ENCODE results near the gene MARK4.

The MARK4 gene

DNA sequence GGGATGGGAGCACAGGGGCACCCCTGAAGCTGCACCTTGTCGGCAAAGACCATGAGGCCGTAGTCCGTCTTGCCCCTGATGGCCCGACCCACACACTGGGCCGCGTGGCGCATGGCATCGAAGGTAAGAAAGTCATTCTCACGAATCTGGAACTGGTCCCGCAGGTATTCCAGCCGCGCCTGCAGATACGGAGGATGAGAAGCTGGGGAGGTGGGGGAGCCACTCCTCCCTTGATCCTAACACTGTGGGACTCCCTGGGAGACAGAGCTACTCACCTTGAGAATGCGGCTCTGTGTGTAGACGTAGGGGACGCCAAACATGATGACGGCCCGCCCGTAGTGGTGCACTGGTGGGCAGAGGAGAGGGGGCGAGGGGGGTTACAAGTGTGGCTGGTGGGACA, 101.4 kb downstream of the MARK4 start:
- TF ChIP-seq NFIC (IDR thresholded peaks at IDR 0.05), result no peak
- TF ChIP-seq, protein P1, sequence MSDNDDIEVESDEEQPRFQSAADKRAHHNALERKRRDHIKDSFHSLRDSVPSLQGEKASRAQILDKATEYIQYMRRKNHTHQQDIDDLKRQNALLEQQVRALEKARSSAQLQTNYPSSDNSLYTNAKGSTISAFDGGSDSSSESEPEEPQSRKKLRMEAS (IDR thresholded peaks at IDR 0.05), result no peak

DNA sequence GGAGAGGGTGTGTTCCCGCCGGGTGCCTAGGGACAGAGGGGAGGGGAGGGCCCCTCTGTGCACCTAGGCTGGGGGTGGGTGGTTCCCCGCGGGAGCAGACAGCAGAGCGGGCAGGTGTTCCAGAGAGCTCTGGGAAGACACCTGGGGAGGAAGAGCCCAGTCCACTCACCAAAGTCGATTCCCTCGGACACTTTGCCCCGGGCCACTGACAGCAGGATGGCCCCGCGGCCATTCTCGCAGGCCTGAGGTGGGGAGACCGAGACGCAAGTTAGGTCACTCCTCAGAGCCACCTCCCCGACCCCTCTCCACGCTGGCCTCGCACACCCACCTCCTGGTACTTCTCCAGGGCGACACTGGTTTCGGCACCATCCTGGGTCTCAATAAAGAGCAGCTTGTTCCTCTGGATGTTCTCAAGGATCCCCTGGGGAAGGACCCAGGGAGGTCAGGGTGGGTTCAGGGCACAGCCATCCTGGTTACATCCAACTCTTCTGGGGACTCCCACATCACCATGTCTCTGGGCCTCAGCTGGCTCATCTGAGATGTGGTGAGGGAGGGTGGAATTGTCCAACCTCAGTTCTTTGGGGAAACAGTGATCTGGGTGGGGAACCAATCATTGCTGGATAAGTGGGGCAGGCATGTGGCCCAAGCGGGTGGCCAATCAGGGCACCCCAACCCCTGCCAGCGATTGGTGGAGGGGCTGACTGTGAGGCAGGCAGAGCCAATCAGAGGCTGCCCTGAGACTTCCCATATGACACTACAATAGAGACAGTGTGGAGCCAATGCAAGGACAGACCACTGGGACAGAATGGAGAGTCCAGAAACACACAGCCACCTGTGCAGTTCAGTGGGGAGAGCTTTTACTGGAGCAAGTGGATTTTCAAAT, 102.1 kb downstream of the MARK4 start:
- no peak for TF ChIP-seq TAF1 (IDR thresholded peaks at IDR 0.05; ENCODE audit: low read depth)
- TF ChIP-seq, protein P2, sequence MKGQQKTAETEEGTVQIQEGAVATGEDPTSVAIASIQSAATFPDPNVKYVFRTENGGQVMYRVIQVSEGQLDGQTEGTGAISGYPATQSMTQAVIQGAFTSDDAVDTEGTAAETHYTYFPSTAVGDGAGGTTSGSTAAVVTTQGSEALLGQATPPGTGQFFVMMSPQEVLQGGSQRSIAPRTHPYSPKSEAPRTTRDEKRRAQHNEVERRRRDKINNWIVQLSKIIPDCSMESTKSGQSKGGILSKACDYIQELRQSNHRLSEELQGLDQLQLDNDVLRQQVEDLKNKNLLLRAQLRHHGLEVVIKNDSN (IDR thresholded peaks at IDR 0.05), result no peak
- TF ChIP-seq CEBPB (IDR thresholded peaks at IDR 0.05), result no peak
- TF ChIP-seq, protein P3, sequence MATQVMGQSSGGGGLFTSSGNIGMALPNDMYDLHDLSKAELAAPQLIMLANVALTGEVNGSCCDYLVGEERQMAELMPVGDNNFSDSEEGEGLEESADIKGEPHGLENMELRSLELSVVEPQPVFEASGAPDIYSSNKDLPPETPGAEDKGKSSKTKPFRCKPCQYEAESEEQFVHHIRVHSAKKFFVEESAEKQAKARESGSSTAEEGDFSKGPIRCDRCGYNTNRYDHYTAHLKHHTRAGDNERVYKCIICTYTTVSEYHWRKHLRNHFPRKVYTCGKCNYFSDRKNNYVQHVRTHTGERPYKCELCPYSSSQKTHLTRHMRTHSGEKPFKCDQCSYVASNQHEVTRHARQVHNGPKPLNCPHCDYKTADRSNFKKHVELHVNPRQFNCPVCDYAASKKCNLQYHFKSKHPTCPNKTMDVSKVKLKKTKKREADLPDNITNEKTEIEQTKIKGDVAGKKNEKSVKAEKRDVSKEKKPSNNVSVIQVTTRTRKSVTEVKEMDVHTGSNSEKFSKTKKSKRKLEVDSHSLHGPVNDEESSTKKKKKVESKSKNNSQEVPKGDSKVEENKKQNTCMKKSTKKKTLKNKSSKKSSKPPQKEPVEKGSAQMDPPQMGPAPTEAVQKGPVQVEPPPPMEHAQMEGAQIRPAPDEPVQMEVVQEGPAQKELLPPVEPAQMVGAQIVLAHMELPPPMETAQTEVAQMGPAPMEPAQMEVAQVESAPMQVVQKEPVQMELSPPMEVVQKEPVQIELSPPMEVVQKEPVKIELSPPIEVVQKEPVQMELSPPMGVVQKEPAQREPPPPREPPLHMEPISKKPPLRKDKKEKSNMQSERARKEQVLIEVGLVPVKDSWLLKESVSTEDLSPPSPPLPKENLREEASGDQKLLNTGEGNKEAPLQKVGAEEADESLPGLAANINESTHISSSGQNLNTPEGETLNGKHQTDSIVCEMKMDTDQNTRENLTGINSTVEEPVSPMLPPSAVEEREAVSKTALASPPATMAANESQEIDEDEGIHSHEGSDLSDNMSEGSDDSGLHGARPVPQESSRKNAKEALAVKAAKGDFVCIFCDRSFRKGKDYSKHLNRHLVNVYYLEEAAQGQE (IDR thresholded peaks at IDR 0.05; ENCODE audit: low read depth), result no peak
- no peak for TF ChIP-seq EGR1 (IDR thresholded peaks at IDR 0.05)
- TF ChIP-seq EP300 (IDR thresholded peaks at IDR 0.05; ENCODE audit: borderline replicate concordance), result no peak
- no peak for TF ChIP-seq ZBTB7A (IDR thresholded peaks at IDR 0.05; ENCODE audit: low read depth)
- TF ChIP-seq RAD21 (IDR thresholded peaks at IDR 0.05; ENCODE audit: low read depth), result no peak
- TF ChIP-seq YY1 (IDR thresholded peaks at IDR 0.05; ENCODE audit: low read depth), result no peak
- no peak for TF ChIP-seq FOXM1 (IDR thresholded peaks at IDR 0.05; ENCODE audit: borderline replicate concordance, low read depth)
- no peak for TF ChIP-seq TEAD4 (IDR thresholded peaks at IDR 0.05)
- TF ChIP-seq CREB1 (IDR thresholded peaks at IDR 0.05; ENCODE audit: low read depth), result no peak
- TF ChIP-seq TCF12 (IDR thresholded peaks at IDR 0.05; ENCODE audit: low read depth), result no peak
- TF ChIP-seq NFIC (IDR thresholded peaks at IDR 0.05), result no peak
- TF ChIP-seq, protein P1 (IDR thresholded peaks at IDR 0.05), result no peak

DNA sequence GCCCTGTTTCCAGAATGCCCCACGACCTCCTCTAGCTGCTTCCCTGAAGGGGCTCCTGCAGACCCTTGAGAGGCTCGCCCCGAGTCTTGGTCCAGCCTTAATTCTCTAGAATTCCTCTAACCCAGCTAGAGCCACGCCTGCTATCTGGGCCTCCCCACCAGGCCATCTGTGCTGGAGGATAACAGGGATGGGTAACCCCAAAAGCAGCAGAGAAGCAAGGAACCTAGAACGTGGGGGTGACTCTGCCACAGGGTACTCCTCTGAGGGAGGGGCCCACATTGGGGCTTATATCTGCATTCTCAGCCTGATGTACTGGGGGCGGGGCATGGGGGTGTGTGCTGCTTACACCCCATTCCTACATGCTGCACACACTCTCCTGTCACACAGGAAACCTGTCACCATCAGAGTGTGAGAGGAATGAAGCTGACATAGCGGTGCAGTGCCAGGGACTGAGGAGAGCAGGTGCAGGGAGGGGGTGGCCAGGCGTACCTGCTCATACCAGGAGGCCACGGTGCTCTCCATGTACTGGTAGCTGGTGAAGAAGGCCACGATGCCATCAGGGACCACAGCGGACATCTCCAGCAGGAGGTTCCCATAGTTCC, 103.3 kb downstream of the MARK4 start:
- TF ChIP-seq CREB1 (IDR thresholded peaks at IDR 0.05; ENCODE audit: low read depth) (no peak), EGR1 (IDR thresholded peaks at IDR 0.05) (no peak), YY1 (IDR thresholded peaks at IDR 0.05; ENCODE audit: low read depth) (no peak), ZBTB7A (IDR thresholded peaks at IDR 0.05; ENCODE audit: low read depth) (no peak), TEAD4 (IDR thresholded peaks at IDR 0.05) (no peak), TAF1 (IDR thresholded peaks at IDR 0.05; ENCODE audit: low read depth) (no peak), CEBPB (IDR thresholded peaks at IDR 0.05) (no peak), EP300 (IDR thresholded peaks at IDR 0.05; ENCODE audit: borderline replicate concordance) (no peak), FOXM1 (IDR thresholded peaks at IDR 0.05; ENCODE audit: borderline replicate concordance, low read depth) (no peak), NFIC (IDR thresholded peaks at IDR 0.05) (no peak), TCF12 (IDR thresholded peaks at IDR 0.05; ENCODE audit: low read depth) (no peak)
- TF ChIP-seq, protein P3 (IDR thresholded peaks at IDR 0.05; ENCODE audit: low read depth), result no peak
- TF ChIP-seq, protein P2 (IDR thresholded peaks at IDR 0.05), result no peak
